Bone marrow (tissue), 2 donors: ENCODE measurements around the gene LMBR1L.

ENCODE experiments used
- DNase-seq, 2 donors: peaks; one replicate each; lab custom pipeline; 2025; lab: John Stamatoyannopoulos, UW

LMBR1L gene

GRCh38 chr12:49054096-49054495 lies 56.6 kb downstream of the LMBR1L start:
- no peak for DNase-seq

GRCh38 chr12:49052451-49053208 lies 58.0 kb downstream of the LMBR1L start:
- DNase-seq = no peak

- no peak for DNase-seq
Observed at GRCh38 chr12:49051777-49052438, 58.7 kb downstream of the LMBR1L start.

- no peak for DNase-seq
Observed at GRCh38 chr12:49051373-49051764, 59.3 kb downstream of the LMBR1L start.

- DNase-seq = no peak
Observed at GRCh38 chr12:49050507-49051372, 59.9 kb downstream of the LMBR1L start.

- no peak for DNase-seq
Observed at GRCh38 chr12:49049566-49050224, 61.0 kb downstream of the LMBR1L start.

GRCh38 chr12:49048953-49049352 lies 61.7 kb downstream of the LMBR1L start:
- DNase-seq = no peak
